NCI-H2196 (cell line): Measurements from ENCODE around the gene ACOT7.

Source experiments
- DNase-seq: peaks from one replicate; lab custom pipeline; 2025; ENCODE audit not compliant: unreplicated experiment; lab: John Stamatoyannopoulos, UW

ACOT7 gene

DNA sequence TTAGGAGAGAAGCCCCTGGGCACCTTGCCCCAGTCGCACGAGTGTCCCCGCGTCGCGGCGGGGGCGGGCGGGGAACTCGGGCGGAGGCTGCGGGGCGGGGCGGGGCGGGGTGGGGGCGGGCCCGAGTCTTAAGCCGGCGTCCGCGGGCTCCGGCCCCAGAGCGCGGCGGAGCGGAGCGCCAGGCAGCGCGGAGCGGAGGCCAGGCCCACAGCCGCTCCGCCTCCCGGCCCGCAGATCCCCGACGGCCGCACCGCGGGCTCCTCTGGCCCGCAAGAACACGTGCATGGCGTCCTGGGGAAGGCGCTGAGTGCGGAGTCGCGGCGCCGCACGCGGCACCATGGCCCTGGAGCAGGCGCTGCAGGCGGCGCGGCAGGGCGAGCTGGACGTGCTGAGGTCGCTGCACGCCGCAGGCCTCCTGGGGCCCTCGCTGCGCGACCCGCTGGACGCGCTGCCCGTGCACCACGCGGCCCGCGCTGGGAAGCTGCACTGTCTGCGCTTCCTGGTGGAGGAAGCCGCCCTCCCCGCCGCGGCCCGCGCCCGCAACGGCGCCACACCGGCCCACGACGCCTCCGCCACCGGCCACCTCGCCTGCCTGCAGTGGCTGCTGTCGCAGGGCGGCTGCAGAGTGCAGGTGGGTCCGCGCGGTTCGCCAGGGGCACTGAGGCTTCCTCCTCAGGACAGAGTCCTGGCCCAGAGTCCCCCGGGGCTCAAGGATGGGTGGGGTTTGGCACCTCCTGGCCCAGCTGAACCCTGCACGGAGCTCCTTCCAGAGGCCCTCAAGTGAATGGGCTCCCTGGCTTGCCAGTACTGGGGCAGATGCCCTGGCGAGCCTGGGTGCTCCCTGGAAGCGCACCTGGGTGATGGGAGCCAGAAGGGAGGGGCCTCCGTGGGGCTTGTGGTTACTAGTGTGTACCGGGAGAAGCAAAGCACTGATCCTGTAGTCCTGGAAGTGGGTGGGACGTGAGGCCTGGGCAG, 31.3 kb upstream of the ACOT7 start, which contains the start of gene ESPN:
Gene ESPN, plus strand, starts transcription at position 158 of the 975 bp plus-strand sequence. Its CDS starts 180 bp downstream, at position 338.
- DNase-seq: no peak

DNA sequence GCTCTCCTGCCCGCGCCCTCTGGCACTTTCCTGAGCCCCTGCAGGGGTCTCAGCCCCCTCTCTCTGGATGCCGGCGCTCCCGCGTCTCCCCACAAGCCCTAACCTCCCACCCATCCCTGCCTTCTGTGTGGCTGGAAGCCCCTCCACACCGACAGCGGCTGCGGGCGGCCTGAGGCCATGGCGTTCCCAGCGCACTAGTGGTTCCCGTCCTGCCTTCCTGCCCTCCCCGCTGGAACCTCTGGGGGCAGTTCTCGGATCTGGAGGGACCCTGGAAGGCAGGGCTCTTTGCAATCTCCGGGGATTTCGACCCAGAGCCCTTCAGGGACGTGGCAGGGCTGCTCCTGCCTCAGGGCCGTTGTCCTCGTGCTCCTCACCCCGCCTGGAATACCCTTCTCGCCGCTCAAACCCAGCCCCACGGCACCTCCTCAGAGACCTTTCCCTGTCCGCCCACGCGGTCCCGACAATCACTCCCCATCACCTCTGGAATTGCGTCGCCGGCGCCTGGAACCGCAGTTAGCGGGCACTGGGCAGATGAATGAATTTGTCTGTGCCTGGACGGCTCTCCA, 30.5 kb upstream of the ACOT7 start:
- DNase-seq: no peak

DNA sequence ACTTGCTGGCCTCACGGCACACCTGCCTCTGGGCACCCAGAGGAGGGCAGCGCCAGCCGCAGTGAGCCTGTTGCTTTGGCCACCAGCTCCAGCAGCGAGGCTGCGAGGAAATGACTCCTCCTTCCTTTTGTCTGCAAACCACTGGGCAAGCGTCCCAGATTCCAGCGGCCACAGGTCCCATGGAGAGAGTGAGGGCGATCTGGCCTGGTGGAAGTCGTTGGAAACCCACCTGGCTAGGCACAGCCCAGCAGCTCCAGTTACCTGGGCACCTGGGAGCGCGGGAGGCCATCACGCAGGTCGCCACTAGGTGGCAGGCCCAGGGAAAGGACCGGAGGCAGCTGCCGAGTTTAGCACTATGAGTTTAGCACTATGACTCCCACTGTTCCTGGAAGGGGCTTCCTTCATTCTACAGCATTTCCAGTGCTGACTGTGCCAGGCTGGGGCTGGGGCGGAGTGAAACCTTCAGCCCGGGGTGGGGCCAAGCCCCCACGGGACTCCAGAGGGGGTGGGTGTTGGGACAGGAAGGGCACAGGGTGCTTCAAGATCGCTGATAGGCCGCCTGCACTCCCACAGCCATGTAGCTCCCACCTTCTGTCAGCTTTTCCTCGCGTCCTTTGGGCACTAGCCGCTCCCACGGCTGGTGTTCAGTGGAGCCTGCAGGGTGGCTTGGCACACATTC, 29.9 kb upstream of the ACOT7 start:
- DNase-seq: peak; percentile 97

- no peak for DNase-seq
These were observed 27.7 kb upstream of the ACOT7 start for GRCh38 chr1:6421266-6421665.

- DNase-seq: no peak
These were observed 27.0 kb upstream of the ACOT7 start for GRCh38 chr1:6420454-6421042.

DNA sequence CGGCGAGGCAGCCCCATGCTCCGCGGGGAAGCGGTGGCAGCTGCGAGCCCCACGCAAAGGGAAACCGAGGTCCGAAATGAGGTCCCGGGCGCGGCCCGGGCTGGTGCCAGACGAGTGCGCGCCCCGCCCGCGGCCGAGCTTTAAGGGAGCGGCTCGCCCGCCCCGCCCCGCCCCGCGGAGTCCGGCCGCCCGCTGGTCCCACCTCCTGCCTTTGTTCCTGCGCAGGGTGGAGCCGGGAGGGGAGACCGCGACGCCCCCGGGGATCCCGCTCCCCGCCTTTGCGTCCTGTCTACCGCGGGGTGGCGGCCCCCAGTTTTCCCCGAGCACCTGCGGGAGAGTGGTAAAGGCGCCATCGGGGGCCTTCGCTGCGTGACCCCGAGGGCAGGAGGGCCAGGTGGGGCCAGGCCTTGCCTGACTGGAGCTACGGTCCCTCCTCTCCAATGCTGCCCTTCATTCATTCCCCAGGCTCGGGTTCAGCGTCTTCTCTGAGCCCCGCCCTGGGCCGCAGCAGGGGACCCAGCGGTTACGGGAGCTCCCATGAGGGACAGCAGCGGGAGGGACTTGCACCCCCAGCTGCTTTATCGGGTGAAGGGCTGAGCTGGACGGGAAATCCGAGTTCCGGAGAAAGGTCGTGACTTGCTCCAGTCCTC, 26.4 kb upstream of the ACOT7 start, which contains the start of gene HES2:
Gene HES2, minus strand, starts transcription at position 116 of the 650 bp plus-strand sequence. Its CDS starts 99 bp downstream, at position 17.
- no peak for DNase-seq

DNA sequence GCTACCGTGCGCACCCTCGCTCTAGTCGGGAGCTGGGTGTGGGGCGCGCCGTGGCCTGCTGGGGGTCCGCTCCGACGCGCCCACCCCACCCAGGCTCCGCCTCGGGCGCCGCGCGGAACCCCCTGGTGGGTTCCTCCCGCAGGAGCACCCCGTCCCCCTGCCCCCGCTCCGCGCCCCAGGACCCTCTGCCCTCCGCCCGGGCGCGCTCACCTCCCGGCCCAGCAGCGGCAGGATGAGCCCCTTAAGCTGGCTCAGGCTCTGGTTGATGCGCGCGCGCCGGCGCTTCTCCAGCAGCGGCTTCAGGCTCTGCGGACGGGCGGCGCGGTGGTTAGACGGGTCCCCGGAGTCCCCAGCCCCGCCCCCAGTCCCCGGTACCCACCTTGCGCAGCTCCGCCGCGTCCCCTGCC, 25.8 kb upstream of the ACOT7 start:
- DNase-seq: no peak

- no peak for DNase-seq
These were observed 25.3 kb upstream of the ACOT7 start for GRCh38 chr1:6418668-6419396.

- DNase-seq: no peak
These were observed 24.5 kb upstream of the ACOT7 start for GRCh38 chr1:6417961-6418667.

GRCh38 chr1:6416906-6417305, 23.3 kb upstream of the ACOT7 start:
- DNase-seq: no peak

- DNase-seq: no peak
These were observed 22.7 kb upstream of the ACOT7 start for GRCh38 chr1:6416295-6416656.

GRCh38 chr1:6414881-6415626, 21.5 kb upstream of the ACOT7 start:
- DNase-seq: no peak

DNA sequence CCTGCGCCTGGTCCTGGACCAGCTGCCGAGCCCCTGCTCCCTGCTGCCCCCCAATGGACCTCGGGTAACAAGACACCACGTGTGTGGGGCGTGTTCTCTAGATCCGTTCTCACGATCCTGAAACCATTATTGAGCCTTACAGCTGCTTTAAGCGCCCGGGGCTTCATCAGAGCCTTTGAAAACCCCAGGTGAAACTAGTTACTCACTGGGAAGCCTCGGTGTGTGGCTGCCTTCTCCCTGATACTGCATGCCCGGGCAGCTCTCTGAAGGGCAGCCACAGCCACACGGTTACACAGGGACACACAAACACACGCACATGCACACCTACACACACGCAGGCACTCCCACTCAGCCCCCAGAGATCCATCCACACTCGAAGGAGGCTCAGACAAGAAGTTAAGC, 20.9 kb upstream of the ACOT7 start:
- no peak for DNase-seq

DNA sequence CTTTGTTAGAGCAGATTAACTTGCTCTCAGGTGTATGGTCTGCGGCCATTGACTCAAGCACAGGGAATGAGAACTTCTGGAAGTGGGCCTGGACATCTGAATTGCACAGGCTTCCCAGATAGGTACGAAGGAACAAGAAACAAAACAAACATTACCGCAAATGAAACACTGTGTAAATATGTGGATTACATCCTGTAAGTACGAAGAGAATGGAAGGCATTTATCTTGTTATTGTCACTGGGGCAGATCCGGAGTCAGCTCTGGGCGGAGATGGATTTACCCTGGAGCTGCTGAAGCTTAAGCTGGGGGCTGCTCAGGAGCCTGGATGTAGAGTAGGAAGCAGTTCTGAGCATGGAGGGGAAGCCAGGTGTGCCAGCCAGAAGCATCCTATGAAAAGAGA, 19.3 kb upstream of the ACOT7 start:
- DNase-seq: no peak

GRCh38 chr1:6410248-6410893, 16.8 kb upstream of the ACOT7 start:
- DNase-seq: no peak

DNA sequence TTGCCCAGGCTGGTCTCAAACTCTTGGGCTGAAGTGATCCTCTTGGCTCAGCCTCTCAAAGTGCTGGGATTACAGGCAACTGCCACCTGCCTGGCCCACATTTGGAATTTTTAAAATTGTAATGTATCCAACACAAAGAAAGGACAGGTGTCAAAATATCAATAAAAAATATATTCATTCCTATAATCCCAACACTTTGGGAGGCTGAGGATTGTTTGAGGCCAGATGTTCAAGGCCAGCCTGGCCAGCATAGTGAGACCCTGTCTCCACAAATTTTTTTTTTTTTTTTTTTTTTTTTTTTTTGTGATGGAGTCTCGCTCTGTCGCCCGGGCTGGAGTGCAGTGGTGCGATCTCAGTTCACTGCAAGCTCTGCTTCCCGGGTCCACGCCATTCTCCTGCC, 16.2 kb upstream of the ACOT7 start:
- no peak for DNase-seq

GRCh38 chr1:6409053-6409452, 15.5 kb upstream of the ACOT7 start:
- no peak for DNase-seq

- DNase-seq: no peak
These were observed 14.5 kb upstream of the ACOT7 start for GRCh38 chr1:6408023-6408422.
